Mesenchymal stem cell (in vitro differentiated cells and primary cell): ENCODE data around the gene LASP1.
A peak's percentile ranks its signal among the peaks of the same experiment; 100 is the strongest.

Source experiments
- DNase-seq: peaks from one replicate; pipeline ENCODE4 v3.0.0-alpha.2; 2013
- H2AFZ ChIP-seq: one replicate; pipeline ENCODE4 v1.6.1; 2013; ENCODE audit warnings: low read depth, mild to moderate bottlenecking, control low read depth, inconsistent platforms, low read length, moderate library complexity
- H2AK5ac ChIP-seq: 2 replicates; pipeline ENCODE4 v1.6.1; 2013; ENCODE audit warnings: low read length, moderate library complexity, mild to moderate bottlenecking, inconsistent platforms; ENCODE audit not compliant: severe bottlenecking
- H2BK120ac ChIP-seq: one replicate; pipeline ENCODE4 v1.6.1; 2013; ENCODE audit warnings: low read depth, mild to moderate bottlenecking, inconsistent platforms, low read length, moderate library complexity
- H2BK12ac ChIP-seq, 2 experiments: one replicate each; pipeline ENCODE4 v1.6.1; 2013; ENCODE audit warnings: inconsistent platforms in 2 of 2, low read length in 2 of 2, mild to moderate bottlenecking in 2 of 2, moderate library complexity in 2 of 2, control low read depth in 1 of 2
- H2BK15ac ChIP-seq: one replicate; pipeline ENCODE4 v1.6.1; 2013; ENCODE audit warnings: mild to moderate bottlenecking, low read depth, inconsistent platforms; ENCODE audit not compliant: poor library complexity, severe bottlenecking
- H2BK5ac ChIP-seq: 2 replicates; pipeline ENCODE4 v1.6.1; 2013; ENCODE audit warnings: low read depth, mild to moderate bottlenecking, low read length, control low read depth, inconsistent platforms; ENCODE audit not compliant: poor library complexity, severe bottlenecking
- H3K14ac ChIP-seq, 2 experiments: one replicate each; pipeline ENCODE4 v1.6.1; 2013; ENCODE audit warnings: inconsistent platforms in 2 of 2, low read length in 2 of 2, control low read depth in 1 of 2, mild to moderate bottlenecking in 1 of 2, moderate library complexity in 1 of 2
- H3K18ac ChIP-seq, 2 experiments: one replicate each; pipeline ENCODE4 v1.6.1; 2013; ENCODE audit warnings: inconsistent platforms in 2 of 2, low read length in 2 of 2, control low read depth in 1 of 2, low read depth in 1 of 2, mild to moderate bottlenecking in 1 of 2
- H3K23ac ChIP-seq, 2 experiments: one replicate each; pipeline ENCODE4 v1.6.1; 2013; ENCODE audit warnings: inconsistent platforms in 2 of 2, low read length in 2 of 2, mild to moderate bottlenecking in 2 of 2, moderate library complexity in 2 of 2, control low read depth in 1 of 2
- H3K27ac ChIP-seq: 2 replicates; pipeline ENCODE4 v1.5.1; 2013; ENCODE audit warnings: mild to moderate bottlenecking, moderate library complexity, low read length, control low read depth, inconsistent platforms; ENCODE audit not compliant: poor library complexity, severe bottlenecking
- H3K27me3 ChIP-seq, 2 experiments: 2 replicates each; pipeline versions ENCODE4 v1.6.1 to v1.7.0; 2013; ENCODE audit warnings: low read length in 2 of 2, mild to moderate bottlenecking in 2 of 2, moderate library complexity in 2 of 2, control low read depth in 1 of 2, inconsistent platforms in 1 of 2; ENCODE audit not compliant: control insufficient read depth in 1 of 2, insufficient read depth in 1 of 2
- H3K36me3 ChIP-seq, 2 experiments: 2 replicates each; pipeline versions ENCODE4 v1.6.1 to v1.7.0; 2013; ENCODE audit warnings: low read length in 2 of 2, control low read depth in 1 of 2, inconsistent platforms in 1 of 2, low read depth in 1 of 2, mild to moderate bottlenecking in 1 of 2; ENCODE audit not compliant: insufficient read depth in 2 of 2, control insufficient read depth in 1 of 2
- H3K4ac ChIP-seq, 2 experiments: one replicate each; pipeline ENCODE4 v1.6.1; 2013; ENCODE audit warnings: inconsistent platforms in 2 of 2, low read length in 2 of 2, mild to moderate bottlenecking in 2 of 2, moderate library complexity in 2 of 2, control low read depth in 1 of 2, low read depth in 1 of 2
- H3K4me1 ChIP-seq: 2 replicates; pipeline ENCODE4 v1.6.1; 2013; ENCODE audit warnings: low read depth, low read length, control low read depth; ENCODE audit not compliant: control insufficient read depth, insufficient read depth
- H3K4me2 ChIP-seq: 2 replicates; pipeline ENCODE4 v1.6.1; 2013; ENCODE audit warnings: low read length, mild to moderate bottlenecking, inconsistent platforms; ENCODE audit not compliant: poor library complexity, severe bottlenecking
- H3K4me3 ChIP-seq, 2 experiments: 2 replicates each; pipeline versions ENCODE4 v1.5.1 to v1.7.0; 2013; ENCODE audit warnings: low read length in 2 of 2, mild to moderate bottlenecking in 2 of 2, control low read depth in 1 of 2, low read depth in 1 of 2; ENCODE audit not compliant: insufficient read depth in 1 of 2
- H3K79me1 ChIP-seq: replicated peaks from 2 replicates; pipeline ENCODE4 v1.6.1; 2013; ENCODE audit warnings: mild to moderate bottlenecking, control low read depth, low read length, inconsistent platforms; ENCODE audit not compliant: poor library complexity, severe bottlenecking
- H3K9ac ChIP-seq: 2 replicates; pipeline ENCODE4 v1.7.0; 2013; ENCODE audit warnings: mild to moderate bottlenecking, low read length, moderate library complexity
- H3K9me3 ChIP-seq: 2 replicates; pipeline ENCODE4 v1.7.0; 2013; ENCODE audit warnings: mild to moderate bottlenecking, low read length; ENCODE audit not compliant: control insufficient read depth
- H4K8ac ChIP-seq: one replicate; pipeline ENCODE4 v1.6.1; 2013; ENCODE audit warnings: inconsistent platforms, mild to moderate bottlenecking, low read length, moderate library complexity
- H4K91ac ChIP-seq: one replicate; pipeline ENCODE4 v1.6.1; 2013; ENCODE audit warnings: mild to moderate bottlenecking, low read length, inconsistent platforms
- WGBS: methylation state at CpG from one replicate; pipeline ENCODE4 v1.1.7; 2013; ENCODE audit warnings: mixed read lengths; 5-methylcytosine and 5-hydroxymethylcytosine counted together

The LASP1 gene

GRCh38 chr17:38867968-38868816 is 1.7 kb upstream of the LASP1 start:
- Histone ChIP-seq H3K9me3 (no peaks in the 10 kb centered on the region), H3K9ac (peak overlapping the region; percentile 99), H2BK15ac (no peak overlapping the region), H3K27me3 (no peaks in the 10 kb centered on the region), H3K4ac (no peak overlapping the region), H4K91ac (no peak overlapping the region), H3K18ac (peak overlapping the region; percentile 46 to 75), H3K27ac (peak overlapping the region; percentile 96), H3K4me3 (peak overlapping the region in 1 of 2 experiments; percentile 97), H3K36me3 (peaks cover 8 to 13% of the 10 kb centered on the region in 2 experiments), H2BK5ac (no peak overlapping the region), H4K8ac (peak overlapping the region; percentile 50), H2AFZ (no peak overlapping the region), H3K79me1 (no peaks in the 10 kb centered on the region), H3K4me2 (peak overlapping the region; percentile 56), H2BK120ac (no peak overlapping the region), H3K14ac (no peak overlapping the region), H2AK5ac (peak overlapping the region; percentile 85), H3K4me1 (peaks cover 26% of the 10 kb centered on the region), H2BK12ac (peak overlapping the region in 1 of 2 experiments; percentile 69), H3K23ac (peak overlapping the region in 1 of 2 experiments; percentile 45)
- DNase-seq: peak; percentile 75
- WGBS: 2% methylated on average over 23 of the region's 25 CpGs

- Histone ChIP-seq H3K4me1 (peaks cover 32% of the 10 kb centered on the region), H2AK5ac (no peak overlapping the region), H3K4me2 (peak overlapping the region; percentile 56), H3K27ac (peak overlapping the region; percentile 96), H4K91ac (peak overlapping the region; percentile 88), H3K4ac (peak overlapping the region; percentile 66 to 82), H2BK120ac (peak overlapping the region; percentile 91), H2BK15ac (peak overlapping the region; percentile 93), H3K79me1 (no peaks in the 10 kb centered on the region), H3K9me3 (no peaks in the 10 kb centered on the region), H3K23ac (no peak overlapping the region), H2AFZ (peak overlapping the region; percentile 2), H3K4me3 (peak overlapping the region; percentile 76 to 97), H4K8ac (peak overlapping the region; percentile 89), H3K14ac (peak overlapping the region in 1 of 2 experiments; percentile 0), H3K27me3 (no peaks in the 10 kb centered on the region), H3K9ac (peak overlapping the region; percentile 99), H3K18ac (peak overlapping the region; percentile 49 to 91), H3K36me3 (peaks cover 11 to 14% of the 10 kb centered on the region in 2 experiments), H2BK5ac (peak overlapping the region; percentile 25), H2BK12ac (peak overlapping the region; percentile 17 to 90)
- WGBS: under 1% methylated on average over 19 of the region's 26 CpGs
- peak; percentile 94 for DNase-seq
Observed at GRCh38 chr17:38868817-38869525, 887 bp upstream of the LASP1 start.

GRCh38 chr17:38870259-38871165 is 654 bp downstream of the LASP1 start:
- H3K4ac ChIP-seq: peak overlapping the region; percentile 94 to 100
- H3K9ac ChIP-seq: peak overlapping the region; percentile 99
- peak overlapping the region; percentile 94 for H2BK120ac ChIP-seq
- no peak overlapping the region for H2AFZ ChIP-seq
- H4K8ac ChIP-seq: peak overlapping the region; percentile 93
- H3K79me1 ChIP-seq: no peaks in the 10 kb centered on the region
- peak overlapping the region; percentile 76 to 97 for H3K4me3 ChIP-seq
- H4K91ac ChIP-seq: peak overlapping the region; percentile 96
- H2AK5ac ChIP-seq: peak overlapping the region; percentile 95
- peaks cover 14 to 21% of the 10 kb centered on the region in 2 experiments for H3K36me3 ChIP-seq
- peak overlapping the region; percentile 98 for H3K27ac ChIP-seq
- H3K18ac ChIP-seq: peak overlapping the region; percentile 99 to 100
- no peaks in the 10 kb centered on the region for H3K27me3 ChIP-seq
- WGBS: 1% methylated on average over 27 of the region's 56 CpGs
- DNase-seq: peak; percentile 64
- peak overlapping the region; percentile 33 to 85 for H2BK12ac ChIP-seq
- peak overlapping the region in 1 of 2 experiments; percentile 99 for H3K23ac ChIP-seq
- peak overlapping the region; percentile 95 to 100 for H3K14ac ChIP-seq
- H2BK5ac ChIP-seq: peak overlapping the region; percentile 96
- H3K9me3 ChIP-seq: no peaks in the 10 kb centered on the region
- H3K4me1 ChIP-seq: peaks cover 47% of the 10 kb centered on the region
- H3K4me2 ChIP-seq: peak overlapping the region; percentile 36
- peak overlapping the region; percentile 84 for H2BK15ac ChIP-seq
